PC-9 (cell line): ENCODE data around the gene RPL23.

ENCODE experiments used
- CTCF ChIP-seq: fragments of 200-600 bp; sonication (generic); conservative IDR thresholded peaks from 2 replicates; pipeline ENCODE4 v1.6.1; 2017; ENCODE audit warnings: mixed run types, antibody characterized with exemption, mild to moderate bottlenecking, moderate library complexity
- EZH2 ChIP-seq: fragments of 200-600 bp; sonication (generic); IDR thresholded peaks from 2 replicates; pipeline ENCODE4 v1.8.0; 2017; ENCODE audit warnings: antibody characterized with exemption, low read depth

DNA sequence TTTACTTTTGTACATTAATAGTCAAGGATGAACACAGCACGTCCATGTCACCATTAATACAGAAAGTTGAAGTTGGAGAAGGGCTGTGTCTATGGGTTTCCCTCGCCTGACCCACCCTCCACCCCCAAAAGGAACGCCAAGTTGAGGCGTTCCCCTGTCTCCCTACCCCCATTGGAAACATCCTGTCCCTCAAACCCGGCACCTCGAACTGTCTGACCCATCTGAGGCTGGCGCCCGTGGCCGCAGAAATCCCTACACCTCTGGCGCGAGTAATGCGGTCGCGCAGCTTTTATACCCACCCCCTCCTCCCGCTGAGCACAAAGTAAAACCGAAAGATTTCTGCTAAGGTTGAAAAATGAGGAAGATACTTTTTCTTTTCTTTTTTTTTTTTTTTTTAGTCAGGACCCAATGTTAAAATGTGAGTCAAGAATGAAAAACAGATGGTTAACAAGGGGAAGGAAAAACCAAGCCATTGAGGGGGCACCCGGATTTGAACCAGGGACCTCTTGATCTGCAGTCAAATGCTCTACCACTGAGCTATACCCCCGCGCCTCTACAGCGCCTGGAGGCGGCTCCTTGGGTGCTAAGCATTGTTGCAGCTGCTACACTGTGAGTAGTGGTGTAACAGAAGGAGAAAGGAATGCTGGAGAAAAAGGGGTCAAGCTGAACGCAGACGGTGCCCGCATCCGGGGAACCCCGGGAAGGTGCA, 15.4 kb upstream of the RPL23 start:
- TF ChIP-seq EZH2 (no peak), CTCF (no peak)
